ENCODE results near the gene WDR37. TPM values are rescaled to one million over a fixed set of nuclear protein-coding genes. Genes with fewer than 3 reads are reported as not detected.

Gene WDR37
- total and polyA plus RNA-seq, 12 donors, result 15.8 to 32.7 (median 23.3) TPM

DNA sequence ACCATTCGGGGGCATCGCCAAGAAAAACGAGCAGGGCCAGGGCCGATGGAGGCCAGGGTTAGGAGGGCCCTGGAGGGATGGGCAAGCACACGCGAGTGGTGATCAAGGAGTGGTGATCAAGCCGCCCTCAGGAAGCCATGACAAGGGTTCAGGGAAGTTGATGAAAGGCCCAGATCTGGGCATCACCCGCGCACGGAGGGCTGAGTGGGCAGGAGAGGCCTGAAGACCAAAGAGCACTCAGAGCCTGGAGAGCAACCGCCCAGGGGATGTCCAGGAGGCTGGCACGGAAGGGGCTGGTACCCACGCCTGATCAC is 114.6 kb downstream of the WDR37 start:
- intact Hi-C loops (cut with DNase I), result no loop called here
- no peak for TF ChIP-seq POLR2A (IDR thresholded peaks at IDR 0.05)
- TF ChIP-seq, protein P1, sequence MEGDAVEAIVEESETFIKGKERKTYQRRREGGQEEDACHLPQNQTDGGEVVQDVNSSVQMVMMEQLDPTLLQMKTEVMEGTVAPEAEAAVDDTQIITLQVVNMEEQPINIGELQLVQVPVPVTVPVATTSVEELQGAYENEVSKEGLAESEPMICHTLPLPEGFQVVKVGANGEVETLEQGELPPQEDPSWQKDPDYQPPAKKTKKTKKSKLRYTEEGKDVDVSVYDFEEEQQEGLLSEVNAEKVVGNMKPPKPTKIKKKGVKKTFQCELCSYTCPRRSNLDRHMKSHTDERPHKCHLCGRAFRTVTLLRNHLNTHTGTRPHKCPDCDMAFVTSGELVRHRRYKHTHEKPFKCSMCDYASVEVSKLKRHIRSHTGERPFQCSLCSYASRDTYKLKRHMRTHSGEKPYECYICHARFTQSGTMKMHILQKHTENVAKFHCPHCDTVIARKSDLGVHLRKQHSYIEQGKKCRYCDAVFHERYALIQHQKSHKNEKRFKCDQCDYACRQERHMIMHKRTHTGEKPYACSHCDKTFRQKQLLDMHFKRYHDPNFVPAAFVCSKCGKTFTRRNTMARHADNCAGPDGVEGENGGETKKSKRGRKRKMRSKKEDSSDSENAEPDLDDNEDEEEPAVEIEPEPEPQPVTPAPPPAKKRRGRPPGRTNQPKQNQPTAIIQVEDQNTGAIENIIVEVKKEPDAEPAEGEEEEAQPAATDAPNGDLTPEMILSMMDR (IDR thresholded peaks at IDR 0.05), result no peak
- Histone ChIP-seq H3K4me1 (replicated peaks in 1 of 2) (no peaks in the 10 kb centered on the region), H3K9me3 (replicated peaks in 1 of 3) (no peaks in the 10 kb centered on the region), H3K36me3 (replicated peaks in 1 of 2) (no peaks in the 10 kb centered on the region), H3K4me3 (no peak overlapping the region), H3K27ac (no peak overlapping the region), H3K27me3 (no peaks in the 10 kb centered on the region)
- no peak for DNase-seq
- WGBS, 4 donors, result 71 to 95% (median 89%) methylated on average over 8 to 13 of the region's 13 CpGs

DNA sequence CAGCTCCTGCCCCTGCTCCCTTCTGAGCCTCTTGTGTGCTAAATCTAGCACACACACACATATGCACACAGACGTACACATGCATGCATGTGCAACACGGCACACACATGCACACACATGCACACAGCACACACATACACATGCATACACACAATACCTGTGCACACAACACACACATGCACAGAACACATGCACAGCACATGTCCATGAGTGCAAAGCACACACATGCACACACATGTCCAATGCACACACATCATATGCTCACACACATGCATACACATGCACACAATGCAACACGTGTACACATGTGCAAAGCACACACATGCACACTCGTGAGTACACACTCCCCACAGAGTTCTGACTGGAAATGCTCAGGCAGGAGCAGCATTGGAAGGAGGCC is 115.0 kb downstream of the WDR37 start:
- TF ChIP-seq, protein P1 (IDR thresholded peaks at IDR 0.05), result no peak
- TF ChIP-seq POLR2A (IDR thresholded peaks at IDR 0.05), result no peak
- Histone ChIP-seq H3K27ac (no peak overlapping the region), H3K4me3 (no peak overlapping the region), H3K4me1 (replicated peaks in 1 of 2) (no peaks in the 10 kb centered on the region), H3K27me3 (no peaks in the 10 kb centered on the region), H3K9me3 (replicated peaks in 1 of 3) (no peaks in the 10 kb centered on the region), H3K36me3 (replicated peaks in 1 of 2) (no peaks in the 10 kb centered on the region)
- no peak for DNase-seq
- intact Hi-C loops (cut with DNase I), result no loop called here
- WGBS, 4 donors, result 48 to 86% (median 78%) methylated on average over 3 to 4 of the region's 4 CpGs

DNA sequence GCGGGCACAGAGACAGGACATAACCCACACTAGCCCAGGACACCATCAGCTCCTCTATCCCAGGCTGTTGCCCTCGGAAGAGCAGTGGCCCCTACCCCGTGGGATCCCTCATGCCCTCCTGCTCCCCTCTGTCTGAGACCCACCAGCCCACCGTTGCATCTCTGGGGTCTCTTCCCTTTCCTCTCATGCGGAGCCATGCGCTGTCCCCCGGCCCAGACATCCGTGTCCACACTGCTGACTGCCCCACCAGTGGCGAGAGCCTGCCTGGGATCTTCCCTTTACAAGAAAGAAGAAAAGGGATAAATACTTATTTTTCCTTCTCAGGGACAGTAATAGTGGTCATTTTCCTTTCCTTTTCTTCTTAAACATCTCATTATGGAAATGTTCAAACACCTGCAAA is 115.4 kb downstream of the WDR37 start:
- Histone ChIP-seq H3K9me3 (replicated peaks in 1 of 3) (no peaks in the 10 kb centered on the region), H3K27me3 (no peaks in the 10 kb centered on the region), H3K36me3 (replicated peaks in 1 of 2) (no peaks in the 10 kb centered on the region), H3K4me1 (replicated peaks in 1 of 2) (no peaks in the 10 kb centered on the region), H3K4me3 (no peak overlapping the region), H3K27ac (no peak overlapping the region)
- DNase-seq, result no peak
- 82 to 87% (median 84%) methylated on average over 7 to 9 of the region's 9 CpGs for WGBS, 4 donors
- TF ChIP-seq, protein P1 (IDR thresholded peaks at IDR 0.05), result no peak
- no peak for TF ChIP-seq POLR2A (IDR thresholded peaks at IDR 0.05)
- intact Hi-C loops (cut with DNase I), result no loop called here

DNA sequence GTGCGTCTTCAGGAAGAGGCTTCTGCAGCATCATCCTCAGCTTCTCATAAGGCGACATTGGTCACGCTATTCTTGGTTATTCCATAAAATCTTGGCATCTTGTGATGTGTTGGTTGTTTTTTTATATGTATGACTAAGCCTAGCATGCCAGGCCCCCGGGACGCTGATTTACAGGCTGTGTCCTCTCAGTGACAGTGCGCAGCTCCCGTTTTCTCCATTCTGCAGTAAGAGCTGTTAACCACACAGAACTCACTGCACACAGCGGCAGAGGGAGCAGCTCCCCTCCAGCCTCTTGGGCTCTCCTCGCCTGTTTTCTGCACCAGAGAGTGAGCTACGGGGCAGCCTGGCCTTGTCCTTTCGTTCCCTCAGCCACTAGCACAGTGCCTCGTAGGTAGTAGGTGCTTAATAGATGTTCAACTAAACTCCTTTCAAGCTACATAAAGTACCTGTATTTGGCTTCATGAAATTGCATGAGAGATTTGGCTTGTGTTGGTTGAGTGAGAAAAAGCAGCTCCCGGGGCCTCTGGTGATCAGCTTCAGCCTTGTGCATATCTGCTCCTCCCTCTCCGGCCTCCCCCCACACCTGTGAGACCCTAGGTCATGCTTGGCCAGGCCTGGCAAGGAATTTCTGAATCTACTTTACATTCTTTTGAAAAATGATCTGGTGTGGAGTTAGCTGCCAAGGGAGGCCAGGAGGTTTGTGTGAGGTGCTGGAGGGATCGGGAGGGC is 116.2 kb downstream of the WDR37 start:
- no peak overlapping the region for H3K4me3 ChIP-seq
- 80 to 85% (median 83%) methylated on average over 15 of the region's 15 CpGs for WGBS, 4 donors
- no peaks in the 10 kb centered on the region for H3K36me3 ChIP-seq (replicated peaks in 1 of 2)
- no peak for DNase-seq
- TF ChIP-seq, protein P1 (IDR thresholded peaks at IDR 0.05), result no peak
- TF ChIP-seq POLR2A (IDR thresholded peaks at IDR 0.05), result no peak
- no peaks in the 10 kb centered on the region for H3K4me1 ChIP-seq (replicated peaks in 1 of 2)
- no peaks in the 10 kb centered on the region for H3K27me3 ChIP-seq
- H3K27ac ChIP-seq, result no peak overlapping the region
- H3K9me3 ChIP-seq (replicated peaks in 1 of 3), result no peaks in the 10 kb centered on the region
- intact Hi-C loops (cut with DNase I), result no loop called here
